Naive thymus-derived CD4-positive, alpha-beta T cell (primary cell): ENCODE measurements around the gene FAM13A. TPM values are rescaled to one million over a fixed set of nuclear protein-coding genes. Genes with fewer than 3 reads are reported as not detected.
A peak's percentile ranks its signal among the peaks of the same experiment; 100 is the strongest.
"Not testable (repeated sequence)": the region's sequence is repeated elsewhere in the genome, so short reads cannot be mapped to it uniquely, and the experiment has no call there.

Source experiments
- ATAC-seq: fragments of 150-1000 bp; cut with Tn5 transposase; 2 replicates; pipeline ENCODE4 v1.10.0; 2021; ENCODE audit warnings: mild to moderate bottlenecking, moderate library complexity
- CTCF ChIA-PET: fragments of 350-600 bp; sonication (Branson Sonifier 250); formaldehyde crosslinking; loops from one replicate; lab custom pipeline; 2021; ENCODE audit warnings: antibody characterized with exemption; lab: Charles Lee
- POLR2A ChIA-PET: fragments of 350-600 bp; sonication (Branson Sonifier 250); formaldehyde crosslinking; loops from one replicate; lab custom pipeline; 2021; ENCODE audit warnings: antibody characterized with exemption, inconsistent platforms; lab: Charles Lee
- DNase-seq, 9 donors: peaks; one replicate each; pipeline versions ENCODE4 v3.0.0 to v3.0.0-alpha.2; 2020 to 2022; ENCODE audit warnings: mixed read lengths in 1 of 9
- H3K27ac ChIP-seq: one replicate; pipeline ENCODE4 v1.7.0; 2013; ENCODE audit warnings: mild to moderate bottlenecking, low read depth, low read length, moderate library complexity
- H3K27me3 ChIP-seq, 2 donors: one replicate each; pipeline ENCODE4 v1.7.0; 2013; ENCODE audit warnings: low read length in 2 of 2, mild to moderate bottlenecking in 2 of 2, moderate library complexity in 2 of 2; ENCODE audit not compliant: control insufficient read depth in 2 of 2, insufficient read depth in 2 of 2
- H3K36me3 ChIP-seq, 3 experiments: 1 replicate in 2 of 3; 2 replicates in 1 of 3; pipeline ENCODE4 v1.7.0; 2013; ENCODE audit warnings: low read length in 3 of 3, mild to moderate bottlenecking in 3 of 3, moderate library complexity in 1 of 3; ENCODE audit not compliant: insufficient read depth in 3 of 3, control insufficient read depth in 2 of 3
- H3K4me1 ChIP-seq, 2 donors: one replicate each; pipeline ENCODE4 v1.7.0; 2013; ENCODE audit warnings: low read length in 2 of 2, mild to moderate bottlenecking in 2 of 2, moderate library complexity in 1 of 2; ENCODE audit not compliant: control insufficient read depth in 2 of 2, insufficient read depth in 2 of 2
- H3K4me3 ChIP-seq: 2 replicates; pipeline ENCODE4 v1.7.0; 2013; ENCODE audit warnings: mild to moderate bottlenecking, low read length
- H3K9me3 ChIP-seq, 3 experiments: 1 replicate in 2 of 3; 2 replicates in 1 of 3; pipeline ENCODE4 v1.7.0; 2013; ENCODE audit warnings: low read length in 3 of 3; ENCODE audit not compliant: control insufficient read depth in 2 of 3
- H3K27ac Mint-ChIP-seq, 9 donors: one replicate each; pipeline ENCODE4 v1.8.0; 2020 to 2022; ENCODE audit warnings: mixed read lengths in 9 of 9, mild to moderate bottlenecking in 8 of 9, moderate library complexity in 5 of 9, inconsistent platforms in 2 of 9
- H3K27me3 Mint-ChIP-seq, 5 donors: one replicate each; pipeline ENCODE4 v1.8.0; 2021 to 2022; ENCODE audit warnings: mixed read lengths in 5 of 5, mild to moderate bottlenecking in 1 of 5
- H3K36me3 Mint-ChIP-seq, 5 donors: one replicate each; pipeline ENCODE4 v1.8.0; 2020 to 2022; ENCODE audit warnings: mixed read lengths in 5 of 5, mild to moderate bottlenecking in 3 of 5, inconsistent platforms in 1 of 5
- H3K4me1 Mint-ChIP-seq, 7 donors: one replicate each; pipeline ENCODE4 v1.8.0; 2020 to 2022; ENCODE audit warnings: mixed read lengths in 7 of 7, mild to moderate bottlenecking in 3 of 7, inconsistent platforms in 1 of 7
- H3K4me3 Mint-ChIP-seq, 10 donors: one replicate each; pipeline ENCODE4 v1.8.0; 2020 to 2022; ENCODE audit warnings: mild to moderate bottlenecking in 10 of 10, mixed read lengths in 10 of 10, moderate library complexity in 6 of 10, inconsistent platforms in 2 of 10
- H3K9me3 Mint-ChIP-seq, 11 donors: one replicate each; pipeline ENCODE4 v1.8.0; 2020 to 2022; ENCODE audit warnings: mixed read lengths in 11 of 11, mild to moderate bottlenecking in 4 of 11, inconsistent platforms in 1 of 11, moderate library complexity in 1 of 11
- intact Hi-C, 2 donors: fragments of 100-400 bp; cut with micrococcal nuclease; formaldehyde crosslinking; loops; one replicate each; pipeline ENCODE4 v1.15.1; 2023
- polyA plus RNA-seq, 2 donors: library from polyadenylated mRNA; unstranded; fragments of 300-500 nt; fragmentation: Illumina TruSeq; gene quantifications; one replicate each; pipeline ENCODE4 v1.2.3, GENCODE V29; 2021
- total RNA-seq, 6 experiments: library from RNA in 5 of 6; stranded (reverse) in 5 of 6; gene quantifications; 1 replicate in 5 of 6; 2 replicates in 1 of 6; pipeline ENCODE4 v1.2.3 and lab custom pipeline; 2021 to 2026

FAM13A gene
- total and polyA plus RNA-seq, 7 experiments from 2014 or later: 4.5 to 60.4 (median 10.2) TPM

- CTCF ChIA-PET: interaction anchor here (0.6 kb wide), 1 partner anchor 31 kb away, joined by 3 read pairs; no protein-coding TSS in a partner anchor
- intact Hi-C loops: no loop called here
- H3K27ac Mint-ChIP-seq: no peak overlapping the region
- no peaks in the 10 kb centered on the region for H3K36me3 ChIP-seq
- H3K4me3 Mint-ChIP-seq: no peak overlapping the region
- H3K27ac ChIP-seq: no peak overlapping the region
- peaks cover 0 to 10% (median 2%) of the 10 kb centered on the region in 11 donors for H3K9me3 Mint-ChIP-seq
- peaks cover 0 to 21% (median 0%) of the 10 kb centered on the region in 5 donors for H3K27me3 Mint-ChIP-seq
- H3K4me1 ChIP-seq: peaks cover 0 to 3% of the 10 kb centered on the region in 2 donors
- DNase-seq: no peak
- peaks cover 0 to 3% of the 10 kb centered on the region in 2 donors for H3K27me3 ChIP-seq
- no peak for ATAC-seq
- peaks cover 0 to 4% (median 2%) of the 10 kb centered on the region in 7 donors for H3K4me1 Mint-ChIP-seq
- no peak overlapping the region for H3K4me3 ChIP-seq
- H3K36me3 Mint-ChIP-seq: no peaks in the 10 kb centered on the region
- H3K9me3 ChIP-seq: no peaks in the 10 kb centered on the region
- POLR2A ChIA-PET: no interaction called here
These were observed 10.4 kb upstream of the FAM13A start for GRCh38 chr4:89067417-89067816.

GRCh38 chr4:89064848-89065247 is 7.9 kb upstream of the FAM13A start:
- peaks cover 0 to 3% of the 10 kb centered on the region in 2 donors for H3K27me3 ChIP-seq
- H3K4me1 ChIP-seq: peaks cover 0 to 3% of the 10 kb centered on the region in 2 donors
- peaks cover 0 to 10% (median 7%) of the 10 kb centered on the region in 5 donors for H3K36me3 Mint-ChIP-seq
- peaks cover 0 to 4% (median 2%) of the 10 kb centered on the region in 7 donors for H3K4me1 Mint-ChIP-seq
- H3K9me3 Mint-ChIP-seq: peaks cover 6 to 26% (median 18%) of the 10 kb centered on the region in 11 donors
- no peak overlapping the region for H3K27ac Mint-ChIP-seq
- H3K9me3 ChIP-seq: no peaks in the 10 kb centered on the region
- POLR2A ChIA-PET: no interaction called here
- H3K27me3 Mint-ChIP-seq: peaks cover 0 to 20% (median 0%) of the 10 kb centered on the region in 5 donors
- H3K4me3 Mint-ChIP-seq: no peak overlapping the region
- CTCF ChIA-PET: no interaction called here
- no peak overlapping the region for H3K27ac ChIP-seq
- no peak for DNase-seq
- intact Hi-C loops: no loop called here
- no peak for ATAC-seq
- no peak overlapping the region for H3K4me3 ChIP-seq
- no peaks in the 10 kb centered on the region for H3K36me3 ChIP-seq

- Mint-ChIP-seq H3K4me1 (peaks cover 0 to 27% (median 19%) of the 10 kb centered on the region in 7 donors), H3K9me3 (peaks cover 6 to 22% (median 18%) of the 10 kb centered on the region in 11 donors), H3K4me3 (peak overlapping the region in 5 of 10 donors; percentile 12 to 60 (median 40)), H3K27me3 (peaks cover 0 to 23% (median 5%) of the 10 kb centered on the region in 5 donors)
- H3K27ac ChIP-seq, intact Hi-C loops, H3K36me3 ChIP-seq, H3K36me3 Mint-ChIP-seq, CTCF ChIA-PET, POLR2A ChIA-PET, H3K4me1 ChIP-seq, H3K27me3 ChIP-seq, ATAC-seq, H3K4me3 ChIP-seq, H3K27ac Mint-ChIP-seq, DNase-seq, H3K9me3 ChIP-seq: not testable (repeated sequence)
These were observed 859 bp upstream of the FAM13A start for GRCh38 chr4:89057844-89058243.

GRCh38 chr4:89056292-89056952 is 563 bp downstream of the FAM13A start:
- Histone ChIP-seq H3K9me3 (no peaks in the 10 kb centered on the region), H3K27ac (no peak overlapping the region), H3K4me1 (no peaks in the 10 kb centered on the region), H3K4me3 (no peak overlapping the region), H3K27me3 (no peaks in the 10 kb centered on the region), H3K36me3 (no peaks in the 10 kb centered on the region)
- intact Hi-C loops: no loop called here
- DNase-seq (no peak), ATAC-seq (no peak)
- Mint-ChIP-seq H3K4me3 (peak overlapping the region in 8 of 10 donors; percentile 44 to 72 (median 63)), H3K36me3 (peaks cover 0 to 4% (median 2%) of the 10 kb centered on the region in 5 donors), H3K27me3 (peaks cover 0 to 18% (median 5%) of the 10 kb centered on the region in 5 donors), H3K27ac (peak overlapping the region in 3 of 9 donors; percentile 36 to 84 (median 37)), H3K9me3 (peaks cover 2 to 15% (median 11%) of the 10 kb centered on the region in 11 donors), H3K4me1 (peaks cover 0 to 27% (median 19%) of the 10 kb centered on the region in 7 donors)
- POLR2A ChIA-PET: no interaction called here
- CTCF ChIA-PET: no interaction called here

GRCh38 chr4:89055157-89056080 is 1.6 kb downstream of the FAM13A start:
- Histone ChIP-seq H3K9me3 (no peaks in the 10 kb centered on the region), H3K4me3 (no peak overlapping the region), H3K27ac (no peak overlapping the region), H3K36me3 (no peaks in the 10 kb centered on the region), H3K4me1 (no peaks in the 10 kb centered on the region), H3K27me3 (no peaks in the 10 kb centered on the region)
- Mint-ChIP-seq H3K4me1 (peaks cover 0 to 27% (median 19%) of the 10 kb centered on the region in 7 donors), H3K4me3 (no peak overlapping the region), H3K27me3 (peaks cover 0 to 19% (median 6%) of the 10 kb centered on the region in 5 donors), H3K9me3 (peaks cover under 1 to 11% (median 4%) of the 10 kb centered on the region in 11 donors), H3K36me3 (peaks cover 0 to 5% (median 0%) of the 10 kb centered on the region in 5 donors), H3K27ac (no peak overlapping the region)
- ChIA-PET CTCF (interaction anchor here (0.8 kb wide), 1 partner anchor 315 kb away, joined by 4 read pairs; no protein-coding TSS in a partner anchor), POLR2A (no interaction called here)
- ATAC-seq (no peak), DNase-seq (no peak)
- intact Hi-C loops: no loop called here

- Mint-ChIP-seq H3K27ac (no peak overlapping the region), H3K4me1 (peaks cover 0 to 27% (median 19%) of the 10 kb centered on the region in 7 donors), H3K36me3 (peaks cover 0 to 5% (median 0%) of the 10 kb centered on the region in 5 donors), H3K4me3 (no peak overlapping the region), H3K27me3 (peaks cover 0 to 19% (median 6%) of the 10 kb centered on the region in 5 donors), H3K9me3 (peaks cover 0 to 11% (median 4%) of the 10 kb centered on the region in 11 donors)
- Histone ChIP-seq H3K27ac (no peak overlapping the region), H3K9me3 (no peaks in the 10 kb centered on the region), H3K36me3 (no peaks in the 10 kb centered on the region), H3K4me1 (no peaks in the 10 kb centered on the region), H3K27me3 (no peaks in the 10 kb centered on the region), H3K4me3 (no peak overlapping the region)
- ATAC-seq: no peak
- POLR2A ChIA-PET: no interaction called here
- CTCF ChIA-PET: interaction anchor here (0.8 kb wide), 1 partner anchor 314 kb away, joined by 4 read pairs; no protein-coding TSS in a partner anchor
- intact Hi-C loops: no loop called here
- DNase-seq: no peak
These were observed 2.4 kb downstream of the FAM13A start for GRCh38 chr4:89054627-89055026.
